Colonic mucosa (tissue), 4 donors: ENCODE data around the gene TKT. TPM values are rescaled to one million over a fixed set of nuclear protein-coding genes. Genes with fewer than 3 reads are reported as not detected.

ENCODE experiments used
- DNase-seq: peaks from one replicate; pipeline ENCODE4 v3.0.0-alpha.2; 2020
- H3K27ac ChIP-seq: fragments of 200-600 bp; one replicate; pipeline ENCODE4 v1.8.0; 2021
- H3K27me3 ChIP-seq: fragments of 200-600 bp; one replicate; pipeline ENCODE4 v1.8.0; 2021
- H3K36me3 ChIP-seq: fragments of 200-600 bp; one replicate; pipeline ENCODE4 v1.8.0; 2021
- H3K4me1 ChIP-seq: fragments of 200-600 bp; one replicate; pipeline ENCODE4 v1.8.0; 2021; ENCODE audit warnings: mild to moderate bottlenecking
- H3K4me3 ChIP-seq: fragments of 200-600 bp; one replicate; pipeline ENCODE4 v1.8.0; 2021
- H3K9ac ChIP-seq, 2 donors: one replicate each; pipeline ENCODE4 v1.7.0; 2013; ENCODE audit warnings: control low read depth in 2 of 2, low read depth in 2 of 2, low read length in 2 of 2
- H3K9me3 ChIP-seq: fragments of 200-600 bp; one replicate; pipeline ENCODE4 v1.8.0; 2021
- intact Hi-C: fragments of 100-400 bp; cut with DNase I; formaldehyde crosslinking; loops from one replicate; pipeline ENCODE4 v1.14.1; 2022
- total RNA-seq, 2 donors: library from RNA; stranded (reverse); fragmentation: NEBNext Ultra II Directional in 1 of 2; extraction: Animal tissue kit (Norgen Biotek cat#: 25700) in 1 of 2; gene quantifications; one replicate each; pipeline ENCODE4 v1.2.1, GENCODE V29; 2021
- TF ChIP-seq, protein P1 (sequence below): fragments of 200-600 bp; IDR thresholded peaks from one replicate; pipeline ENCODE4 v1.8.0; 2022; ENCODE audit warnings: antibody characterized with exemption, mild to moderate bottlenecking
- donor health status: healthy.
- donor health status: DM: no; HTN: no; CAD: no.
- donor health status: DM: no; HTN: no; CAD: no.

TKT gene
- total RNA-seq, 2 donors from 2014 or later: 315 to 393 TPM

DNA sequence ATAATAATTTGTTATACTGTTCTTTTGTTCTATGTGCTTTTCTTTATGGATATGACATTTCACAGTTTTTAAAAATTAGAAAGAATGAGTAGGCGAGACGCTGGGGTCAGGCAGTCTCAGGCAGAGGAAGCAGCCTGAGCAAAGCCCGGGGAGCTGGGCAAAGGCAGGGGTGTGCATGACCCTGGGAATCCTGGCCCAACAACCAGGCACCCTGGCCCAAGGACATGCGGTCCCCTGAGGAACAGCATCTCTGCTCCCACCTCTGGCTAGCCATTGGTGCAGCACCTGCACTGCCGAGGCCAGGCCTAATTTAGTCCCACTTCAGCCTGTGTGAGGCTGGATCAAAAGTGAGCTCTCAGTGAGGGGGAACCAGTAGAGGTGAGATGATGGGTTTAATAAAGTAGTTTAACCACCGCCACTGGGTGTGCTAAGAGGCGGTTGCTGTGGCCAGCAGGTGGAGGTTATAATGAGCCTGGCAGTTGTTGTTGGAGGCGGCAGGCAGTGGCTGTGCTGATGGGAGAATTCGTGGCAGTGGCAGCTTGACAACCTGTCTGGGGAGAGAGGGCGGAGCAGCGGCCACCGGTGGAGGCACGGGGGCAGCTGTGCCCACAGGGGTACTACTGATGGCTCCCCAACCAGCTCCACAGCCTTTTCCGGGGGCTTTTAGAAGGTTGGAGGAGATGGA, 53.3 kb downstream of the TKT start:
- TF ChIP-seq, protein P1, sequence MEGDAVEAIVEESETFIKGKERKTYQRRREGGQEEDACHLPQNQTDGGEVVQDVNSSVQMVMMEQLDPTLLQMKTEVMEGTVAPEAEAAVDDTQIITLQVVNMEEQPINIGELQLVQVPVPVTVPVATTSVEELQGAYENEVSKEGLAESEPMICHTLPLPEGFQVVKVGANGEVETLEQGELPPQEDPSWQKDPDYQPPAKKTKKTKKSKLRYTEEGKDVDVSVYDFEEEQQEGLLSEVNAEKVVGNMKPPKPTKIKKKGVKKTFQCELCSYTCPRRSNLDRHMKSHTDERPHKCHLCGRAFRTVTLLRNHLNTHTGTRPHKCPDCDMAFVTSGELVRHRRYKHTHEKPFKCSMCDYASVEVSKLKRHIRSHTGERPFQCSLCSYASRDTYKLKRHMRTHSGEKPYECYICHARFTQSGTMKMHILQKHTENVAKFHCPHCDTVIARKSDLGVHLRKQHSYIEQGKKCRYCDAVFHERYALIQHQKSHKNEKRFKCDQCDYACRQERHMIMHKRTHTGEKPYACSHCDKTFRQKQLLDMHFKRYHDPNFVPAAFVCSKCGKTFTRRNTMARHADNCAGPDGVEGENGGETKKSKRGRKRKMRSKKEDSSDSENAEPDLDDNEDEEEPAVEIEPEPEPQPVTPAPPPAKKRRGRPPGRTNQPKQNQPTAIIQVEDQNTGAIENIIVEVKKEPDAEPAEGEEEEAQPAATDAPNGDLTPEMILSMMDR: no peak
- Histone ChIP-seq H3K27ac (no peak overlapping the region), H3K4me3 (no peak overlapping the region), H3K4me1 (no peaks in the 10 kb centered on the region), H3K9ac (no peak overlapping the region), H3K36me3 (no peaks in the 10 kb centered on the region), H3K9me3 (no peaks in the 10 kb centered on the region), H3K27me3 (no peaks in the 10 kb centered on the region)
- DNase-seq: no peak
- intact Hi-C loops: no loop called here

DNA sequence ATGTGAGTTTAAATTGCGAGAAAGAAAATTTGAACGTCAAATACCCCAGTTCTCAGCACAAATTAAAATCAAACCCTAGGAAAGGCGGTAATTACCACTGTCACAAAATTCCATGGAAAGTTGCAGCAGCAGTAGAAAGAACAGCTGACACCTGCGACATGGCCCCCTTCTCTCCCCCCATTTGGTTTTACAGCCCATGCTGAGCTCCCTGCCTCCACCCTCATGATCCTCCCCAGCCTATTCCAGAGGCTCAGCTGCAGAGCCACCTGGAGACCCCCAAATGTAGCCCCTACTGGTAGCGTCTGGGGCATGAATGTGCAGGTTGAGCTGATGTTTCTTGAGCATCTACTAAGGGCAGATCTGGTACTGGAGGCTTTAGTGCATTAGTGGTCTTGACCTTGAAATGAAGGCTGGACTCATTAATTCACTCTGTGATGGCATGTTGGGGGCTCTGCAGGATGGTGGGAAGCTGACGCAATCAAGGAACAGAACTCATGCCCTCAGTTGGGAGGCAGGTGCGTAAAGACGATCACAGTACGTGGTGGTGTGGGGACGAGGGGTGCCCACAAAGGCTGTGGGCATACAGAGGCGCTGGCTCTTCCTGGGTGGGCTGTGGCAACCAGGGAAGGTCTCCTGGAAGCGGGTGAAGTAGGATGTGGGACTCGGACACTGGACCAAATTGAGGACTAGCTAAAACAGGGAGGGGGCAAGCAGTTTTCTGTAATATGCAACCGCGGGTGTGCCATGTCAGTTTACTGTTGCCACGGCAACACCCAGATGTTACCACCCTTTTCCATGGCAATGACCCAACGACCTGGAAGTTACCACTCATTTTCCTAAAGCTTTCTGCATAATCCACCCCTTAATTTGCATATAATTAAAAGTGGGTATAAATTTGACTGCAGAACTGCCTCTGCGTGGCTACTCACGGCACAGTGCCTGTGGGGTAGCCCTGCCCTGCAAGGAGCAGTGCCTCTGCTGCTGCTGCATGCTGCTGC, 55.0 kb downstream of the TKT start:
- no peaks in the 10 kb centered on the region for H3K36me3 ChIP-seq
- no peak overlapping the region for H3K4me3 ChIP-seq
- intact Hi-C loops: no loop called here
- no peak overlapping the region for H3K27ac ChIP-seq
- H3K9me3 ChIP-seq: no peaks in the 10 kb centered on the region
- H3K27me3 ChIP-seq: no peaks in the 10 kb centered on the region
- TF ChIP-seq, protein P1: no peak
- DNase-seq: no peak
- no peak overlapping the region for H3K9ac ChIP-seq
- no peaks in the 10 kb centered on the region for H3K4me1 ChIP-seq

DNA sequence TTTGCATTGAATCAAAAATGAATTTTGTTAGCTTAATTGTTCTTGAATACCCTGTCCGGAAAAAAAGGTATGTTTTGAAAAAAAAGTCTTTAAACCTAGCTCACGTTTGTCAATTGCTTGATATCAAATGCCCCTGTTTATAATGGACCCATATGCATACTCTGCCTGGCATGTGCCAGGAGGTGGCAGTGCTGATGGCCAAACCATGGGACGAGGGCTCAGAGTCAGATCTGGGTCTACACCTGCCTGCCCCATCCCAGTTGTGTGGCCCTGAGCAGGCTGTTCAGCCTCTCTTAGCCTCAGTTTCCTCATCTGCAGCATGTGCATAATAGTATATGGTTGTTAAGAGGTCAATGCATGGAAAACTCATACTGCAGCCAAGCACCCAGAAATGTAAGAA, 56.0 kb downstream of the TKT start:
- DNase-seq: no peak
- intact Hi-C loops: no loop called here
- TF ChIP-seq, protein P1: no peak
- no peaks in the 10 kb centered on the region for H3K9me3 ChIP-seq
- no peak overlapping the region for H3K9ac ChIP-seq
- no peaks in the 10 kb centered on the region for H3K4me1 ChIP-seq
- no peaks in the 10 kb centered on the region for H3K27me3 ChIP-seq
- H3K27ac ChIP-seq: no peak overlapping the region
- no peaks in the 10 kb centered on the region for H3K36me3 ChIP-seq
- no peak overlapping the region for H3K4me3 ChIP-seq

DNA sequence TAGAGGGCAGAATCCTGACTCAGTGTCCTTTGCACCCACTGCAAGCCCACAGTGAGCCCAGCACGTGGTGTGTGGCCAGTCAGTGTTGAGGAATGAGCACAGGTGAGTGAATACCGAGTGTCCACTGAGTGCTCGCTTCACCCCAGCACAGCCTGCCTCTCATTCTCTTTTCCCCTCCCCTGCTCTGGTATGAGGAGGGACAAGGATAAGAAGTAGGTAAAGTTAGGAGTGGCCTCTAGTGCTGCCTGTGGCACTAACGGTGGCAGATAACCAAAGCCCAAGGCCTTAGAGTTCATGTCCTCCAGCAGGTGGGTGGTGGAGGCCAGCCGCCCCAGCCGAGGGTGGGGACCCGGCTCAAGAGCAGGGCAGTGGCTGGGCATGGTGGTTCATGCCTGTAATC, 56.8 kb downstream of the TKT start:
- intact Hi-C loops: no loop called here
- DNase-seq: no peak
- TF ChIP-seq, protein P1: no peak

DNA sequence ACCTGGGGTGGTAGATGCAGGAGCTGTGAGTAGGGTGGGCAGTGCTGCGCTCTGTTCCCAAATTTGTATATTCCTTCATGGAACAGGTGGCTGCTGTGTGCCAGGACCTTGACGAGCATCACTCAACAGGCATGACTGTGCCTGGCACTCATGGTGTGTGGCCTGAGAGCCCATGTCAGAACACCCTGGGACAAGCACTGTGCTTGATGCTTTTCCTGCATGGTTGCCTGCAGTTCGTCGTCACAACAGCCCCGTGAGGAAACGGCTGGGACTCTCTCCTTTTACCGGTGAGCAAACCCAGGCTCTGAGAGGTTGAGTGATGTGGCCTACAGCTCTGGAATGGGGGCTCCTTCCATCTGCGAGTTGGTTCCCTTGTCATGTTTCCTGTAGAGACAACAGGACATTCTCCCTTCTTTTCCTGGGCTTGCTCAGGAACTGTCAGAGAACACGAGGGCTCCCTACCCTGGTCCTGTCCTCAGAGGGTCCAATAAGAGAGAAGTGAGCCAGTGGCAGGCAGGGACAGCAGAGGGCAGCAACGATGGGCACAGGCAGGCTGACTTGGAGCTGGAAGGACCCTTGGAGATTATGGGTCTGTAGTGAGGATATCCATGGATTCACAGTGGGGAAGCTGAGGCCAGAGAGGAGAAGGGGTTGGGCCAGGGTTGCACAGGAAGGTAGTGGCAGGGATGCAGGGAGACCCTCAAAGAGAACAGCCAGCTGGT, 57.4 kb downstream of the TKT start:
- H3K27me3 ChIP-seq: no peaks in the 10 kb centered on the region
- DNase-seq: no peak
- H3K9ac ChIP-seq: no peak overlapping the region
- no peaks in the 10 kb centered on the region for H3K9me3 ChIP-seq
- TF ChIP-seq, protein P1: no peak
- no peak overlapping the region for H3K4me3 ChIP-seq
- H3K27ac ChIP-seq: no peak overlapping the region
- H3K36me3 ChIP-seq: no peaks in the 10 kb centered on the region
- intact Hi-C loops: no loop called here
- H3K4me1 ChIP-seq: no peaks in the 10 kb centered on the region

More for the DNA sequence above, 56.8 kb downstream of the TKT start:
- H3K36me3 ChIP-seq: no peaks in the 10 kb centered on the region
- H3K9ac ChIP-seq: no peak overlapping the region
- no peaks in the 10 kb centered on the region for H3K9me3 ChIP-seq
- H3K4me3 ChIP-seq: no peak overlapping the region
- H3K4me1 ChIP-seq: no peaks in the 10 kb centered on the region
- no peak overlapping the region for H3K27ac ChIP-seq
- H3K27me3 ChIP-seq: no peaks in the 10 kb centered on the region
